ENCODE data around the gene MCRIP1. TPM values are rescaled to one million over a fixed set of nuclear protein-coding genes. Genes with fewer than 3 reads are reported as not detected.

Gene MCRIP1
- total and polyA plus RNA-seq, 9 of the 15 experiments (the other 6 are each of a cell fraction or from before 2014, with no cell fraction given), result 0.39 to 35.8 (median 9.7) TPM

DNA sequence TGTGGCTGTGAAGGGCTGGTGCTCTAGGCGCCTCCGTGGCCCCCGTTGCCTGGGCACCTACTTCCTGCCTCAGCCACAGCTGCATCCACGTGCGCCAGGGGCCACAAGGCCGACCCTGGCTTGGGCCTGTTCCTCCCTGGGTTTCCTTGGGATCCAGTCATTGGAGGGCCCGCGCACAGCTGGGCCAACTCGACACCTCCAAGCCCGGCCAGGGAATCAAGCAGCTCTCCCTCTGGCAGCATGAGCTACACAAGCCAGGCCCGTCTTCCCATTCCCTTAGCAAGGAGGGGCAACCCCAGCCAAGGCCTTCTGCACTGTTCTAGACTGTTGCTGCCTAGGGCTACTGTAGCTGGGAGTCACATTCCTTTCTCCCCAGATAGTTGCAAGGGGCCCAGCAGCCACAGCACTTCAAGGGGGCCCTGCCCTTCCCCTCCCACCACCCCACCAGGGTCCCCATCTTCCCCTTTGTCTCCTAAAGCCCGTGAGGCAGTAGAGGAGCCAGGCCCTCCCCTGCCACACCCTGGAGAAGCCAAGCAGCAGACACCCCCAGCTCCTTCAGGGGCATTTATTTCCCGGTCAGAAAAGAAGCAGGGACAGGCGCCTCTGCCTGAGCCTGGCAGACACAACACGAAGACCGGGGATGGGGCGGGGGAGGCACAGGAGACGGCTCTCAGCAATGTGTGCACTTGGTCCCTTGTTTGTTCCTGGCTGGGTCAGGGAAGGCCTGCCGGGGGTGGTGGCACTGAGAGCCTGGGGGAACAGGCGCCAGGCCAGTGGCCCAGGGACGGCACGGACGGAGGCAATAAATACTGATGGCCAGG is 34.3 kb upstream of the MCRIP1 start (continued):
- TF ChIP-seq, protein P1, sequence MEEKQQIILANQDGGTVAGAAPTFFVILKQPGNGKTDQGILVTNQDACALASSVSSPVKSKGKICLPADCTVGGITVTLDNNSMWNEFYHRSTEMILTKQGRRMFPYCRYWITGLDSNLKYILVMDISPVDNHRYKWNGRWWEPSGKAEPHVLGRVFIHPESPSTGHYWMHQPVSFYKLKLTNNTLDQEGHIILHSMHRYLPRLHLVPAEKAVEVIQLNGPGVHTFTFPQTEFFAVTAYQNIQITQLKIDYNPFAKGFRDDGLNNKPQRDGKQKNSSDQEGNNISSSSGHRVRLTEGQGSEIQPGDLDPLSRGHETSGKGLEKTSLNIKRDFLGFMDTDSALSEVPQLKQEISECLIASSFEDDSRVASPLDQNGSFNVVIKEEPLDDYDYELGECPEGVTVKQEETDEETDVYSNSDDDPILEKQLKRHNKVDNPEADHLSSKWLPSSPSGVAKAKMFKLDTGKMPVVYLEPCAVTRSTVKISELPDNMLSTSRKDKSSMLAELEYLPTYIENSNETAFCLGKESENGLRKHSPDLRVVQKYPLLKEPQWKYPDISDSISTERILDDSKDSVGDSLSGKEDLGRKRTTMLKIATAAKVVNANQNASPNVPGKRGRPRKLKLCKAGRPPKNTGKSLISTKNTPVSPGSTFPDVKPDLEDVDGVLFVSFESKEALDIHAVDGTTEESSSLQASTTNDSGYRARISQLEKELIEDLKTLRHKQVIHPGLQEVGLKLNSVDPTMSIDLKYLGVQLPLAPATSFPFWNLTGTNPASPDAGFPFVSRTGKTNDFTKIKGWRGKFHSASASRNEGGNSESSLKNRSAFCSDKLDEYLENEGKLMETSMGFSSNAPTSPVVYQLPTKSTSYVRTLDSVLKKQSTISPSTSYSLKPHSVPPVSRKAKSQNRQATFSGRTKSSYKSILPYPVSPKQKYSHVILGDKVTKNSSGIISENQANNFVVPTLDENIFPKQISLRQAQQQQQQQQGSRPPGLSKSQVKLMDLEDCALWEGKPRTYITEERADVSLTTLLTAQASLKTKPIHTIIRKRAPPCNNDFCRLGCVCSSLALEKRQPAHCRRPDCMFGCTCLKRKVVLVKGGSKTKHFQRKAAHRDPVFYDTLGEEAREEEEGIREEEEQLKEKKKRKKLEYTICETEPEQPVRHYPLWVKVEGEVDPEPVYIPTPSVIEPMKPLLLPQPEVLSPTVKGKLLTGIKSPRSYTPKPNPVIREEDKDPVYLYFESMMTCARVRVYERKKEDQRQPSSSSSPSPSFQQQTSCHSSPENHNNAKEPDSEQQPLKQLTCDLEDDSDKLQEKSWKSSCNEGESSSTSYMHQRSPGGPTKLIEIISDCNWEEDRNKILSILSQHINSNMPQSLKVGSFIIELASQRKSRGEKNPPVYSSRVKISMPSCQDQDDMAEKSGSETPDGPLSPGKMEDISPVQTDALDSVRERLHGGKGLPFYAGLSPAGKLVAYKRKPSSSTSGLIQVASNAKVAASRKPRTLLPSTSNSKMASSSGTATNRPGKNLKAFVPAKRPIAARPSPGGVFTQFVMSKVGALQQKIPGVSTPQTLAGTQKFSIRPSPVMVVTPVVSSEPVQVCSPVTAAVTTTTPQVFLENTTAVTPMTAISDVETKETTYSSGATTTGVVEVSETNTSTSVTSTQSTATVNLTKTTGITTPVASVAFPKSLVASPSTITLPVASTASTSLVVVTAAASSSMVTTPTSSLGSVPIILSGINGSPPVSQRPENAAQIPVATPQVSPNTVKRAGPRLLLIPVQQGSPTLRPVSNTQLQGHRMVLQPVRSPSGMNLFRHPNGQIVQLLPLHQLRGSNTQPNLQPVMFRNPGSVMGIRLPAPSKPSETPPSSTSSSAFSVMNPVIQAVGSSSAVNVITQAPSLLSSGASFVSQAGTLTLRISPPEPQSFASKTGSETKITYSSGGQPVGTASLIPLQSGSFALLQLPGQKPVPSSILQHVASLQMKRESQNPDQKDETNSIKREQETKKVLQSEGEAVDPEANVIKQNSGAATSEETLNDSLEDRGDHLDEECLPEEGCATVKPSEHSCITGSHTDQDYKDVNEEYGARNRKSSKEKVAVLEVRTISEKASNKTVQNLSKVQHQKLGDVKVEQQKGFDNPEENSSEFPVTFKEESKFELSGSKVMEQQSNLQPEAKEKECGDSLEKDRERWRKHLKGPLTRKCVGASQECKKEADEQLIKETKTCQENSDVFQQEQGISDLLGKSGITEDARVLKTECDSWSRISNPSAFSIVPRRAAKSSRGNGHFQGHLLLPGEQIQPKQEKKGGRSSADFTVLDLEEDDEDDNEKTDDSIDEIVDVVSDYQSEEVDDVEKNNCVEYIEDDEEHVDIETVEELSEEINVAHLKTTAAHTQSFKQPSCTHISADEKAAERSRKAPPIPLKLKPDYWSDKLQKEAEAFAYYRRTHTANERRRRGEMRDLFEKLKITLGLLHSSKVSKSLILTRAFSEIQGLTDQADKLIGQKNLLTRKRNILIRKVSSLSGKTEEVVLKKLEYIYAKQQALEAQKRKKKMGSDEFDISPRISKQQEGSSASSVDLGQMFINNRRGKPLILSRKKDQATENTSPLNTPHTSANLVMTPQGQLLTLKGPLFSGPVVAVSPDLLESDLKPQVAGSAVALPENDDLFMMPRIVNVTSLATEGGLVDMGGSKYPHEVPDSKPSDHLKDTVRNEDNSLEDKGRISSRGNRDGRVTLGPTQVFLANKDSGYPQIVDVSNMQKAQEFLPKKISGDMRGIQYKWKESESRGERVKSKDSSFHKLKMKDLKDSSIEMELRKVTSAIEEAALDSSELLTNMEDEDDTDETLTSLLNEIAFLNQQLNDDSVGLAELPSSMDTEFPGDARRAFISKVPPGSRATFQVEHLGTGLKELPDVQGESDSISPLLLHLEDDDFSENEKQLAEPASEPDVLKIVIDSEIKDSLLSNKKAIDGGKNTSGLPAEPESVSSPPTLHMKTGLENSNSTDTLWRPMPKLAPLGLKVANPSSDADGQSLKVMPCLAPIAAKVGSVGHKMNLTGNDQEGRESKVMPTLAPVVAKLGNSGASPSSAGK (IDR thresholded peaks at IDR 0.05), result no peak
- TF ChIP-seq NR3C1 (CRISPR knock-in tag; IDR thresholded peaks at IDR 0.05) (no peak), POLR2AphosphoS2 (IDR thresholded peaks at IDR 0.05; ENCODE audit: low read length) (peak; percentile 95), EP400 (IDR thresholded peaks at IDR 0.05) (no peak), SMAD1 (IDR thresholded peaks at IDR 0.05; ENCODE audit: low read depth, low read length, partially characterized antibody) (peak; percentile 17), ZBTB17 (CRISPR knock-in tag; IDR thresholded peaks at IDR 0.05) (peak; percentile 59; the same call in 1 of the 2 replicates), RBM22 (IDR thresholded peaks at IDR 0.05; ENCODE audit: low read depth, low read length, poor library complexity, severe bottlenecking) (peak; percentile 96)
- TF ChIP-seq, protein P2, sequence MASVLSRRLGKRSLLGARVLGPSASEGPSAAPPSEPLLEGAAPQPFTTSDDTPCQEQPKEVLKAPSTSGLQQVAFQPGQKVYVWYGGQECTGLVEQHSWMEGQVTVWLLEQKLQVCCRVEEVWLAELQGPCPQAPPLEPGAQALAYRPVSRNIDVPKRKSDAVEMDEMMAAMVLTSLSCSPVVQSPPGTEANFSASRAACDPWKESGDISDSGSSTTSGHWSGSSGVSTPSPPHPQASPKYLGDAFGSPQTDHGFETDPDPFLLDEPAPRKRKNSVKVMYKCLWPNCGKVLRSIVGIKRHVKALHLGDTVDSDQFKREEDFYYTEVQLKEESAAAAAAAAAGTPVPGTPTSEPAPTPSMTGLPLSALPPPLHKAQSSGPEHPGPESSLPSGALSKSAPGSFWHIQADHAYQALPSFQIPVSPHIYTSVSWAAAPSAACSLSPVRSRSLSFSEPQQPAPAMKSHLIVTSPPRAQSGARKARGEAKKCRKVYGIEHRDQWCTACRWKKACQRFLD (CRISPR knock-in tag; IDR thresholded peaks at IDR 0.05), result no peak
- TF ChIP-seq, protein P3, sequence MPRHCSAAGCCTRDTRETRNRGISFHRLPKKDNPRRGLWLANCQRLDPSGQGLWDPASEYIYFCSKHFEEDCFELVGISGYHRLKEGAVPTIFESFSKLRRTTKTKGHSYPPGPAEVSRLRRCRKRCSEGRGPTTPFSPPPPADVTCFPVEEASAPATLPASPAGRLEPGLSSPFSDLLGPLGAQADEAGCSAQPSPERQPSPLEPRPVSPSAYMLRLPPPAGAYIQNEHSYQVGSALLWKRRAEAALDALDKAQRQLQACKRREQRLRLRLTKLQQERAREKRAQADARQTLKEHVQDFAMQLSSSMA (CRISPR knock-in tag; IDR thresholded peaks at IDR 0.05), result peak; percentile 84
- TF ChIP-seq, protein P4, sequence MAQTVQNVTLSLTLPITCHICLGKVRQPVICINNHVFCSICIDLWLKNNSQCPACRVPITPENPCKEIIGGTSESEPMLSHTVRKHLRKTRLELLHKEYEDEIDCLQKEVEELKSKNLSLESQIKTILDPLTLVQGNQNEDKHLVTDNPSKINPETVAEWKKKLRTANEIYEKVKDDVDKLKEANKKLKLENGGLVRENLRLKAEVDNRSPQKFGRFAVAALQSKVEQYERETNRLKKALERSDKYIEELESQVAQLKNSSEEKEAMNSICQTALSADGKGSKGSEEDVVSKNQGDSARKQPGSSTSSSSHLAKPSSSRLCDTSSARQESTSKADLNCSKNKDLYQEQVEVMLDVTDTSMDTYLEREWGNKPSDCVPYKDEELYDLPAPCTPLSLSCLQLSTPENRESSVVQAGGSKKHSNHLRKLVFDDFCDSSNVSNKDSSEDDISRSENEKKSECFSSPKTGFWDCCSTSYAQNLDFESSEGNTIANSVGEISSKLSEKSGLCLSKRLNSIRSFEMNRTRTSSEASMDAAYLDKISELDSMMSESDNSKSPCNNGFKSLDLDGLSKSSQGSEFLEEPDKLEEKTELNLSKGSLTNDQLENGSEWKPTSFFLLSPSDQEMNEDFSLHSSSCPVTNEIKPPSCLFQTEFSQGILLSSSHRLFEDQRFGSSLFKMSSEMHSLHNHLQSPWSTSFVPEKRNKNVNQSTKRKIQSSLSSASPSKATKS (CRISPR knock-in tag; IDR thresholded peaks at IDR 0.05), result peak; percentile 43; the same call in 1 of the 2 replicates

All from K562 (cell line).